ENCODE results near the gene ZNF284.
"Not testable (repeated sequence)": the region's sequence is repeated elsewhere in the genome, so short reads cannot be mapped to it uniquely, and the experiment has no call there.

The ZNF284 gene

DNA sequence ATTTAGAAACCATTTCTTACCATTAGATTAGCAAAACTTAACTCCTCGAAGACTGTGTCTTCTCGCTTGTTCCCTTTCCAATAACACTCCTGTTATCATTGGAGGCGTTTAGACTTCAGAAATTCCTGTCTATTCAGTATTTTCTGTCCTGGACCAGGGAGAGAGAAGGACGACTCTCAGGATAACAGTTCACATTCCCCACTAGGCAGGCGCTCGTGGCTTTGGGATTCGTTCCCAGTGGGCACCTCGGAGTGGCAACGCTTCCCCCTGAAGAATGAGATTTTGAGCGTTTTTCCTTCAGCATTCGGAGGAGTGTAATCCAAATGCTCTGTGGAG lies 40.8 kb downstream of the ZNF284 start:
- DNase-seq: no peak

DNA sequence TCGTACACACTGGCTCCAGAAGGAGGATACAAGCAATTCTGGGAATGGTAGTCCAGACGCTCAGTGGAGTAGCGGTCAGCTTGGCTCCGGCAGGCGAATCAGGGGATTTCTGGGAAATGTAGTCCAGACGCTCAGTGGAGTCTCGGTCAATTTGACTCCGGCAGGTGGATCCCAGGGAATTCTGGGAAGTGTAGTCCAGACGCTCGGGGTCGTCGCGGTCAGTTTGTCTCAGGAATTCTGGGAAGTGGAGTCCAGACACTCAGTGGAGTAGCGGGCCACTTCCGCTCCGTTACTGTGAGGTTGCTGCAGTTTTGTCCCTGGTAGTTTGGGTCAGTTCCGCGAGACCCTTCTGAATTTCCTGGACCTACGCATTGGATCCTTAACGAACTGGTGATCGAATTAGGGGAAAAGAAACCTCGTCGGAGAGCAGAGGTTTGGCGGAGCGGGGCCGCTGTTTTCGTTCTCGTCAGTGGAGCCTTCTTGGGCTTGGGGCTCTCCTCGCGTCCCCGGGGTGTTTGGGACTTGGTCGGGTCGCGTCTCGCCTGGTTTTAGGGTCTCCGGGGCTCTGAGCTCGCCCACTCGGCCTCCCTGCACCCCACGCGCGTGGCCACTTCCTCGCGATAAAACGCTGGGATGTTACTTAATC lies 41.3 kb downstream of the ZNF284 start, which contains the start of gene ZNF225:
Gene ZNF225, plus strand, starts transcription at position 262 of the 646 bp plus-strand sequence. CDS start 2,429 bp downstream, outside the sequence.
- DNase-seq: peak; percentile 69

GRCh38 chr19:44113784-44114390 lies 41.9 kb downstream of the ZNF284 start:
- DNase-seq: no peak

DNA sequence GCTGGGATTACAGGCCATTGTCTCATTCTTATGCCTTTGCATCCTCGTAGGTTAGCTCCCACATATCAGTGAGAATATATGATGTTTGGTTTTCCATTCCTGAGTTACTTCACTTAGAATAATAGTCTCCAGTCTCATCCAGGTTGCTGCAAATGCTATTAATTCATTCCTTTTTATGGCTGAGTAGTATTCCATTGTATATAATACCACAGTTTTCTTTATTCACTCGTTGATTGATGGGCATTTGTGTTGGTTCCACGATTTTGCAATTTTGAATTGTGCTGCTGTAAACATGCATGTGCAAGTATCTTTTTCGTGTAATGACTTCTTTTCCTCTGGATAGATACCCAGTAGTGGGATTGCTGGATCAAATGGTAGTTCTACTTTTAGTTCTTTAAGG lies 49.2 kb downstream of the ZNF284 start:
- DNase-seq: not testable (repeated sequence)

GRCh38 chr19:44131955-44132354 lies 60.0 kb downstream of the ZNF284 start:
- no peak for DNase-seq

Data from activated CD4-positive, alpha-beta T cell treated with anti-CD3 and anti-CD28 coated beads for 1 hour (primary cell).